Parathyroid adenoma (tissue), 2 donors: ENCODE results near the gene SEZ6L.

Source experiments
- H2AFZ ChIP-seq: fragments of 300-600 bp; sonication (generic); one replicate; pipeline ENCODE4 v1.7.0; 2017; ENCODE audit warnings: antibody characterized with exemption, mild to moderate bottlenecking
- H3K27ac ChIP-seq: fragments of 300-600 bp; sonication (generic); one replicate; pipeline ENCODE4 v1.7.0; 2017
- H3K27me3 ChIP-seq: fragments of 300-600 bp; sonication (generic); one replicate; pipeline ENCODE4 v1.7.0; 2017; ENCODE audit warnings: low read length; ENCODE audit not compliant: control insufficient read depth, insufficient read depth
- H3K36me3 ChIP-seq: fragments of 300-600 bp; sonication (generic); one replicate; pipeline ENCODE4 v1.7.0; 2017; ENCODE audit warnings: low read length; ENCODE audit not compliant: control insufficient read depth, insufficient read depth
- H3K4me1 ChIP-seq: fragments of 300-600 bp; sonication (generic); one replicate; pipeline ENCODE4 v1.7.0; 2017; ENCODE audit warnings: control low read depth
- H3K4me2 ChIP-seq: fragments of 300-600 bp; sonication (generic); one replicate; pipeline ENCODE4 v1.7.0; 2017; ENCODE audit warnings: low read length
- H3K4me3 ChIP-seq: fragments of 300-600 bp; sonication (generic); one replicate; pipeline ENCODE4 v1.7.0; 2017; ENCODE audit warnings: low read depth, low read length
- H3K79me2 ChIP-seq: fragments of 300-600 bp; sonication (generic); one replicate; pipeline ENCODE4 v1.7.0; 2017; ENCODE audit warnings: control low read depth
- H3K9ac ChIP-seq: fragments of 300-600 bp; sonication (generic); one replicate; pipeline ENCODE4 v1.7.0; 2017; ENCODE audit warnings: mild to moderate bottlenecking
- H3K9me3 ChIP-seq: fragments of 300-600 bp; sonication (generic); one replicate; pipeline ENCODE4 v1.7.0; 2017; ENCODE audit warnings: low read length; ENCODE audit not compliant: control insufficient read depth
- CTCF ChIP-seq: fragments of 300-600 bp; sonication (generic); IDR thresholded peaks from one replicate; pipeline ENCODE4 v1.7.0; 2017; ENCODE audit warnings: antibody characterized with exemption, mild to moderate bottlenecking
- donor health status: primary hyperparathyroidism.

SEZ6L gene

GRCh38 chr22:26322179-26322905 lies 153.1 kb downstream of the SEZ6L start:
- no peak overlapping the region for H3K4me2 ChIP-seq
- no peak overlapping the region for H3K9ac ChIP-seq
- no peak overlapping the region for H3K4me3 ChIP-seq
- H3K27ac ChIP-seq, result no peak overlapping the region
- no peaks in the 10 kb centered on the region for H3K4me1 ChIP-seq
- no peak overlapping the region for H2AFZ ChIP-seq
- TF ChIP-seq CTCF, result no peak
- H3K9me3 ChIP-seq, result no peaks in the 10 kb centered on the region
- no peaks in the 10 kb centered on the region for H3K36me3 ChIP-seq
- H3K79me2 ChIP-seq, result no peaks in the 10 kb centered on the region
- no peaks in the 10 kb centered on the region for H3K27me3 ChIP-seq

DNA sequence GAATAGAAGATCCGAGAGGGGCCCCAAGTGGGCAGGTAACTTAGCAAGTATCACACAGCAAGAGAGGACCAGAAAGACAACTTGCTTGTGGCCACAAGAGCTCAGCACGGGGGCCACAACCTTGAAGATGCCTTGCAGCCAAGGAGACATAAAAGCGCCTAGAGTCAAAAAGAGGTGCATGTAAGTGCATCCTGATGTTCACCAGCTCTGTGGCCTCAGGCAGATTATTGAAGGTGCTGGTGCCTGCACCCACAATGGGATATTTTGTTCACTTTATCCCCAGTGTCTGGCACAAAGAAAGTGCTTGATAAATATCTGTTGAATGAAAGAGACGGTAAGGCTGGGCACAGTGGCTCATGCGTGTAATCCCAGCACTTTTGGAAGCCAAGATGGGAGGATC lies 153.8 kb downstream of the SEZ6L start:
- Histone ChIP-seq H3K79me2 (no peaks in the 10 kb centered on the region), H3K9me3 (no peaks in the 10 kb centered on the region), H3K4me3 (no peak overlapping the region), H3K27ac (no peak overlapping the region), H3K36me3 (no peaks in the 10 kb centered on the region), H3K27me3 (no peaks in the 10 kb centered on the region), H3K9ac (no peak overlapping the region), H2AFZ (no peak overlapping the region), H3K4me2 (no peak overlapping the region), H3K4me1 (no peaks in the 10 kb centered on the region)
- TF ChIP-seq CTCF, result no peak

- H3K27ac ChIP-seq, result no peak overlapping the region
- H3K4me3 ChIP-seq, result no peak overlapping the region
- H3K4me2 ChIP-seq, result no peak overlapping the region
- TF ChIP-seq CTCF, result no peak
- no peaks in the 10 kb centered on the region for H3K4me1 ChIP-seq
- no peaks in the 10 kb centered on the region for H3K27me3 ChIP-seq
- H3K9ac ChIP-seq, result no peak overlapping the region
- no peak overlapping the region for H2AFZ ChIP-seq
- H3K9me3 ChIP-seq, result no peaks in the 10 kb centered on the region
- no peaks in the 10 kb centered on the region for H3K36me3 ChIP-seq
- H3K79me2 ChIP-seq, result no peaks in the 10 kb centered on the region
Observed at GRCh38 chr22:26324150-26324549, 154.9 kb downstream of the SEZ6L start.

DNA sequence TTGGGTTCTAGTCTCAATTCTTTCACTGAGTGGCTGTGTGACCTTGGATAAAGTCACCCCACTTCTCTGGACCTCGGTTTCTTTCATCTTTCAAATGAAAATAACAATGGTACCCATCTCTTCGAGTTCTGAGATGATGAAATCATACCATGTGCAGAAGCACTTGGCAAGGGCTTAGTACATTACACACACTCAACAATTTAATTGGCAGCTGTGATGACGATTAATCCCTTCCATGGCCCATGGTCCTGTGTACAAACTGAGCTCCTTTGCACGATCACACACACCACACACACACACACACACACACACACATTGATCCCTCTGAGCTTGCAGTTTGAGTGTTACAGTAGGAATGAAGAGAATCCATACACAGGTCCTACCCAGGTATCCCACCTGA lies 156.4 kb downstream of the SEZ6L start:
- Histone ChIP-seq H3K9me3 (no peaks in the 10 kb centered on the region), H3K27me3 (no peaks in the 10 kb centered on the region), H3K27ac (no peak overlapping the region), H3K4me3 (no peak overlapping the region), H3K36me3 (no peaks in the 10 kb centered on the region), H2AFZ (no peak overlapping the region), H3K9ac (no peak overlapping the region), H3K4me2 (no peak overlapping the region), H3K79me2 (no peaks in the 10 kb centered on the region), H3K4me1 (no peaks in the 10 kb centered on the region)
- TF ChIP-seq CTCF, result no peak

- Histone ChIP-seq H3K27me3 (no peaks in the 10 kb centered on the region), H3K27ac (no peak overlapping the region), H3K4me2 (no peak overlapping the region), H3K79me2 (no peaks in the 10 kb centered on the region), H3K4me1 (no peaks in the 10 kb centered on the region), H3K9me3 (no peaks in the 10 kb centered on the region), H2AFZ (no peak overlapping the region), H3K9ac (no peak overlapping the region), H3K4me3 (no peak overlapping the region), H3K36me3 (no peaks in the 10 kb centered on the region)
- TF ChIP-seq CTCF, result no peak
Observed at GRCh38 chr22:26326803-26327202, 157.5 kb downstream of the SEZ6L start.
